Measurements from ENCODE around the gene GPR84. TPM values are rescaled to one million over a fixed set of nuclear protein-coding genes. Genes with fewer than 3 reads are reported as not detected.

Gene GPR84
- total RNA-seq, result not detected

DNA sequence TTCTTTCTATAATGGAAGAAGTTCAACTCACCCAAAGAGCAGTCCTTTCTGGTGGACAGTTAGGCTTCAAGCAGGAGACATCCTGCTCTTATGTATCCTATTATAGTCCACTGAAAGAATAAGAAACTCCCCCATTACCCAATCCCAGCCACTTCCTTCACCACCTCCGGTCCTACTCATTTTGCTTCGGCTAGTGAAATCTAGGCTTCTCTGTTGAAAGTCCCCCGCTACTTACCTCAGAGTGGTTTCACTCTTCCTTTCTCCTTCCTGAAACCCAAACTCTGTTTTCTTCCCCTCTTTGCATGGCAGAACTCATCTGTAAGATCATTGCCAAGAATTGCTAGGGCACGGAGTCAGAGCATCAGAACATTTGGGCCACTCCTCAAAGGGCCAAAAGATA lies at the start of gene GPR84:
GPR84 (minus strand) TSS at position 74 of the 400 bp plus-strand sequence. CDS start 635 bp downstream, outside the sequence.
- no peak within 1 kb of the TSS for H3K4me3 ChIP-seq
- no peaks in the 10 kb centered on the region for H3K27me3 ChIP-seq
- H3K9me3 ChIP-seq, result no peaks in the 10 kb centered on the region
- no peak for DNase-seq
- TF ChIP-seq POLR2A (IDR thresholded peaks at IDR 0.05) (no peak), POLR2AphosphoS5 (IDR thresholded peaks at IDR 0.05) (no peak), EP300 (IDR thresholded peaks at IDR 0.05; ENCODE audit: low read depth) (no peak)
- TF ChIP-seq, protein P1, sequence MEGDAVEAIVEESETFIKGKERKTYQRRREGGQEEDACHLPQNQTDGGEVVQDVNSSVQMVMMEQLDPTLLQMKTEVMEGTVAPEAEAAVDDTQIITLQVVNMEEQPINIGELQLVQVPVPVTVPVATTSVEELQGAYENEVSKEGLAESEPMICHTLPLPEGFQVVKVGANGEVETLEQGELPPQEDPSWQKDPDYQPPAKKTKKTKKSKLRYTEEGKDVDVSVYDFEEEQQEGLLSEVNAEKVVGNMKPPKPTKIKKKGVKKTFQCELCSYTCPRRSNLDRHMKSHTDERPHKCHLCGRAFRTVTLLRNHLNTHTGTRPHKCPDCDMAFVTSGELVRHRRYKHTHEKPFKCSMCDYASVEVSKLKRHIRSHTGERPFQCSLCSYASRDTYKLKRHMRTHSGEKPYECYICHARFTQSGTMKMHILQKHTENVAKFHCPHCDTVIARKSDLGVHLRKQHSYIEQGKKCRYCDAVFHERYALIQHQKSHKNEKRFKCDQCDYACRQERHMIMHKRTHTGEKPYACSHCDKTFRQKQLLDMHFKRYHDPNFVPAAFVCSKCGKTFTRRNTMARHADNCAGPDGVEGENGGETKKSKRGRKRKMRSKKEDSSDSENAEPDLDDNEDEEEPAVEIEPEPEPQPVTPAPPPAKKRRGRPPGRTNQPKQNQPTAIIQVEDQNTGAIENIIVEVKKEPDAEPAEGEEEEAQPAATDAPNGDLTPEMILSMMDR (IDR thresholded peaks at IDR 0.05), result no peak
- peaks cover 0 to 33% (median 12%) of the 10 kb centered on the region in 4 donors for H3K4me1 ChIP-seq
- H3K36me3 ChIP-seq, result no peaks in the 10 kb centered on the region
- intact Hi-C loops (cut with DNase I; ENCODE audit: low total_unique reads) (loop anchor here (5.0 to 10.0 kb wide), 2 partner anchors 72 to 140 kb away; no protein-coding TSS in a partner anchor), in situ Hi-C loops (cut with MboI; ENCODE audit: low pct_ligation_motif_present in 1 of 4, low pct_unique_long_range_greater_than_20kb in 1 of 4, low sequenced_read_pairs in 3 of 4) (loop anchor here in 2 of 4 donors (10.0 kb wide), 3 partner anchors 70 to 140 kb away; no protein-coding TSS in a partner anchor)
- no peak within 1 kb of the TSS for H3K27ac ChIP-seq
- 60 to 92% methylated on average over 2 to 4 of the region's 4 CpGs for WGBS, 2 donors (ENCODE audit: low coverage in 1 of 2)

DNA sequence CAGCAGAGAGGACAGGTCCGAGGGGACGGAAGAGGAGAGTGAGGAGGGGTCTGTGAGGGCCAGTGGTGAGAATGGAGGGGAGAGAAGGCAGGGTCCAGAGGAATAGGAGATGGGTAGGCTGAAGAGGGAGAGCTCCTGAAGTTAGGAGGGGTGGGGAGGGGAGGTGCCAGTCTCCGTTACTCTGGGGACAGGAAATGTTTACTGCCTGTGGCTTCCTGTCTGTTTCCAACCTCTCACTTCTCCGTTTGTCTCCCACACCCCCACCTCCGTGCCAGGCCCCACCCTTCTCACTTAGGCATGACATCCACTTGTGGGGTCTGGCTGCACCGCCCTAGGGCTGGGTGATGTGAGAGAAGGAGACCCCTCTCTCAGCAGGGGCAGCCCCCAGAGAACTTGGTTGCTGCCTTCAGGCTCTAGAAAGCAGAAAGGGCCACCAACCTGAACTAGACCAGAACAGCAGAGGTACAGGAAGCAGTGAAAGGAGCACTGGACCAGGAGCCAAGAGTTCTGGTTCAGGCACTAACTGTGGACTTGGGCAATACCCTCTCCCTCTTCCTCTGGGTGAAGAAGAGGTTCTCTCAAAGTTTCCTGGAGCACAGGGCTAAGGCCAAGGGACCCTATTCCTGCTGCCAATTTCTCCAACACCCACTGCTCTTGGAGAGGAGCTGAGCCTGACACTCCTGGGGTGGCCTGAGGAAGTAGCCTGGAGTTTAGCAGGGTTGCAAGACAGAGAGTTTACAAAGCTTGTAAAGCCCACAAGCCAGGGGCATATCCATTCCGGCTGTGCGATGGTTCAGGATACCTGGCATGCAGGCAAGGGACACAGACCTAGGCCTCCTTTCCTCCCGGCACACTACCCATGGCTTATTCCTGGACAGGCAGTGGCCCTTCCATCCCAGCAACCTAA lies 49.3 kb upstream of the GPR84 start:
- H3K36me3 ChIP-seq, result no peaks in the 10 kb centered on the region
- TF ChIP-seq POLR2AphosphoS5 (IDR thresholded peaks at IDR 0.05) (no peak), POLR2A (IDR thresholded peaks at IDR 0.05) (no peak), EP300 (IDR thresholded peaks at IDR 0.05; ENCODE audit: low read depth) (no peak)
- TF ChIP-seq, protein P1 (IDR thresholded peaks at IDR 0.05), result no peak
- H3K27ac ChIP-seq, result peak overlapping the region; percentile 75 to 97 (median 88)
- in situ Hi-C loops (cut with MboI; ENCODE audit: low pct_ligation_motif_present in 1 of 4, low pct_unique_long_range_greater_than_20kb in 1 of 4, low sequenced_read_pairs in 3 of 4), result no loop called here
- H3K4me1 ChIP-seq, result peaks cover 22 to 69% (median 37%) of the 10 kb centered on the region in 4 donors
- 31 to 39% methylated on average over 4 to 9 of the region's 9 CpGs for WGBS, 2 donors (ENCODE audit: low coverage in 1 of 2)
- no peaks in the 10 kb centered on the region for H3K9me3 ChIP-seq
- H3K27me3 ChIP-seq, result peaks cover 20% of the 10 kb centered on the region
- peak; percentile 55 for DNase-seq
- intact Hi-C loops (cut with DNase I; ENCODE audit: low total_unique reads), result no loop called here
- H3K4me3 ChIP-seq, result peak overlapping the region in 3 of 4 donors; percentile 1 to 98 (median 17)

DNA sequence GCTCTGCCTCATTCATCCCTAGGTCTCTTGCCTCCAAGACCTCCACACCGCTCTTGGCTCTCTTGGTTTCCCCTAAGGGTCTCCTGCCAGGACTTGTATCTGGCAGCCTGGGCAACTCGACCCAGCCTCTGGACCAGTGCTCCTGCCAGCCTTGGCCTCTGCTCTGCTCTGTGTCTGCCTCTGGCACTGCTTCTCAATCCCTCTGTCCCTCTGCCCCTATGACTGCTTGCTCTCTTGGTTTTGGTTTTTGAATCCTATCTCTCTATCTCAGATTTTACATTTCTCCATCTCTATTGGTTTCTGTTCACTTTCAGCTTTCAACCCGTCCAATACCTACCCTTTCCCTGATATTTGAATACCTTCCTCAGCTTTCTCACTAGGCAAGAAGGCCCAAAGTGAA lies 48.5 kb upstream of the GPR84 start:
- intact Hi-C loops (cut with DNase I; ENCODE audit: low total_unique reads) (no loop called here), in situ Hi-C loops (cut with MboI; ENCODE audit: low pct_ligation_motif_present in 1 of 4, low pct_unique_long_range_greater_than_20kb in 1 of 4, low sequenced_read_pairs in 3 of 4) (no loop called here)
- peak overlapping the region; percentile 75 to 97 (median 88) for H3K27ac ChIP-seq
- no peaks in the 10 kb centered on the region for H3K9me3 ChIP-seq
- H3K27me3 ChIP-seq, result peaks cover 13% of the 10 kb centered on the region
- no peaks in the 10 kb centered on the region for H3K36me3 ChIP-seq
- TF ChIP-seq POLR2AphosphoS5 (IDR thresholded peaks at IDR 0.05), result no peak
- TF ChIP-seq POLR2A (IDR thresholded peaks at IDR 0.05), result no peak
- TF ChIP-seq, protein P1 (IDR thresholded peaks at IDR 0.05), result no peak
- no peak for TF ChIP-seq EP300 (IDR thresholded peaks at IDR 0.05; ENCODE audit: low read depth)
- peaks cover 22 to 69% (median 37%) of the 10 kb centered on the region in 4 donors for H3K4me1 ChIP-seq
- 54 to 57% methylated on average over 1 to 3 of the region's 3 CpGs for WGBS, 2 donors (ENCODE audit: low coverage in 1 of 2)
- peak overlapping the region in 2 of 4 donors; percentile 17 to 98 for H3K4me3 ChIP-seq
- DNase-seq, result no peak

DNA sequence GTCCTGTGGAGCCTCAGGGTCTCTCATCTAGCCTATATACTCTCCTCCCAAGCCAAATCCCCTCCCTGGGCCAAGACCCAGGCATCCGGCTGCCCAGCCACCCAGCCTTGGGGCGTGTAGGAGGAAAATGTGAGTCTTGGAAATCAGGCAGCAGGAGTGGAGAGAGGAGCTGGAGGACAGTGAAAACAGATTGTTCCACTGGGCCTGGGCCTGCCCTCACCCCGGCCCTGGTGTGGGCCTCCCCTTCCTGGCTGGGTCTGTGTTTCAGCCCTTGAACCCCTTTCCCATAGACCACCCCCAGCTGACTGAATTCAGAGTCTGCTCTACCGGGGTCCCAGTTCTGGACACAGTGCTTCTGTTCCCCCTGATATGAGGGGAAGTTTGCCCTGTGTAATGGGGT lies 48.1 kb upstream of the GPR84 start:
- in situ Hi-C loops (cut with MboI; ENCODE audit: low pct_ligation_motif_present in 1 of 4, low pct_unique_long_range_greater_than_20kb in 1 of 4, low sequenced_read_pairs in 3 of 4) (no loop called here), intact Hi-C loops (cut with DNase I; ENCODE audit: low total_unique reads) (no loop called here)
- no peaks in the 10 kb centered on the region for H3K9me3 ChIP-seq
- TF ChIP-seq POLR2AphosphoS5 (IDR thresholded peaks at IDR 0.05), result no peak
- TF ChIP-seq, protein P1 (IDR thresholded peaks at IDR 0.05), result no peak
- no peak for TF ChIP-seq EP300 (IDR thresholded peaks at IDR 0.05; ENCODE audit: low read depth)
- TF ChIP-seq POLR2A (IDR thresholded peaks at IDR 0.05), result no peak
- peak overlapping the region; percentile 75 to 97 (median 88) for H3K27ac ChIP-seq
- H3K36me3 ChIP-seq, result no peaks in the 10 kb centered on the region
- 56% methylated on average over 4 of the region's 4 CpGs; no CpG with 5 or more reads in 1 of the 2 donors for WGBS, 2 donors (ENCODE audit: low coverage in 1 of 2)
- H3K4me1 ChIP-seq, result peaks cover 22 to 69% (median 37%) of the 10 kb centered on the region in 4 donors
- no peak for DNase-seq
- peaks cover 8% of the 10 kb centered on the region for H3K27me3 ChIP-seq
- peak overlapping the region in 2 of 4 donors; percentile 17 to 98 for H3K4me3 ChIP-seq

Data from transverse colon (tissue), 4 donors.